NCI-H187 (cell line): Measurements from ENCODE around the gene B4GAT1.
"Not testable (repeated sequence)": the region's sequence is repeated elsewhere in the genome, so short reads cannot be mapped to it uniquely, and the experiment has no call there.

Experiments used
- DNase-seq, 2 experiments: peaks; one replicate each; lab custom pipeline; 2025; lab: John Stamatoyannopoulos, UW

B4GAT1 gene

DNA sequence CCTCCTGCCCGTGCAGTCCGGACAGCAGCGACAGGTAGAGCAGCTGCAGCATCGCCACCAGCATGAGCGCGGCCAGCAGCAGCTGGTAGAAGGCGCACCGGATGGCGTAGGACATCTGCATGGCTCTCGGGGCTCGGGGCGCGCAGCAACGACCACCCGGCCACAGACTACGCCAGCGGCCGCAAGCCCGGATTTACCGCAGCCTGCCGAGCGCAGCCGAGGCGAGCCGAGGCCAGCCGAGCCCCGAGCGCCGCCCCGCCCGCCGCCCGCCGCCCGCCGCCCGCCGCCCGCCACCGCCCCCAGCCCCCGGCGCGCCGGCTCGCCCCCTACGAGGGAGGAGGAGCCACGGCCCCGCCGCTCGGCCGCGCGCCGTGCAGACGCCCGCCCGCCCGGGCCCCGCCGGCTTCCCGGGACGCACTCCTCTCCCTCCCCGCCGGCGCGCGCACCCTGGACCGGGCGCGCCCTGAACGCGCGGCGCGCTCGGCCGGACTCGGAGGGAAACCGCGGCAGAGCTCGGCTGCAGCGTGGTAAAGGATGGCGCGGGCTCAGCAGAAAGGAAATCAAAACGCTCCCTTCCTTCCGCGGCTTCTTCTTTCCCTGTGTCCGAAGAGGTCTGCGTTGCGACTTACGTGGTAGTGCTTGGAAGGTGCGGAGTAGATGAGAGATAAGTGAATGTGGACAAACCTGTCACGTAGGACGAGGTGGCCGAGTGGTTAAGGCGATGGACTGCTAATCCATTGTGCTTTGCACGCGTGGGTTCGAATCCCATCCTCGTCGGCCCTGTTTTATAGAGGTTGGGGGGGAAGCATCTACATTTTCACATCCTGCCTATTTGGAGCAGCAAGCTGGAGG is at the start of gene B4GAT1:
TSS of gene B4GAT1 (minus strand) at position 205 of the 852 bp plus-strand sequence. CDS start at position 121, 84 bp downstream.
- peak; percentile 60 to 74 for DNase-seq

DNA sequence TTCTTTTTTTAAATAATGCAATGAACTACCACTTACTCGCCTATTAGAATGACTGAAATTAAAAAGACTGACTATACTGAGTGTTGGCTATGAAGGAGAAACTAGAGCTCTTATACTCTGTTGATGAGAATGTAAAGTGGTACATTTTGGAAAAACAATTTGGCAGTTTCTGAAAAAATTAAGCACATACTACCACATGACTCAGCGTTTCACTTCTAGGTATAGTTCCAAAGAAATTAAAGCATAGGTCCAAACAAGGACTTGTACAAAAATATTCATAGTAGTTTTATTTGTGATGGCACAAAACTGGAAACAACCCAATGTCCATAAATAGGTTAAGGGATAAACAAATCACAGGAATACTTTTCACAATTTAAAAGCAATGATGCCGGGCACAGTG is 46.5 kb upstream of the B4GAT1 start:
- DNase-seq, result no peak

DNA sequence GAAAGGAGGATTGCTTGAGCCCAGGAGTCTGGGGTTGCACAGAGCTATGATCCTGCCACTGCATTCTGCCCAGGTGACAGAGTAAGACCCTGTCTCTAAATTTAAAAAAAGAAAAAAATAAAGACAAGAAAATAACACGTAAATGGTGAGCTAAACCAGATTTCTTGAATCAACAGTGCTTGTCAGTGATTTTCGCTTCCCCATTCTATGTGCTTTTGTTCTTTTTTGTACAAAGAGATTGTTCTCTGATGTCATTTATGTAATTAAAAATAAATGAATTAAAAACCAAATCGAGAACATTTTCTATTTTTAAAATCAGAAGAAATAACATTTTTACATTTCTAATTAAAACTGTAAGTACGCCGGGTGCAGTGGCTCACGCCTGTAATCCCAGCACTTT is 43.9 kb upstream of the B4GAT1 start:
- no peak for DNase-seq

DNA sequence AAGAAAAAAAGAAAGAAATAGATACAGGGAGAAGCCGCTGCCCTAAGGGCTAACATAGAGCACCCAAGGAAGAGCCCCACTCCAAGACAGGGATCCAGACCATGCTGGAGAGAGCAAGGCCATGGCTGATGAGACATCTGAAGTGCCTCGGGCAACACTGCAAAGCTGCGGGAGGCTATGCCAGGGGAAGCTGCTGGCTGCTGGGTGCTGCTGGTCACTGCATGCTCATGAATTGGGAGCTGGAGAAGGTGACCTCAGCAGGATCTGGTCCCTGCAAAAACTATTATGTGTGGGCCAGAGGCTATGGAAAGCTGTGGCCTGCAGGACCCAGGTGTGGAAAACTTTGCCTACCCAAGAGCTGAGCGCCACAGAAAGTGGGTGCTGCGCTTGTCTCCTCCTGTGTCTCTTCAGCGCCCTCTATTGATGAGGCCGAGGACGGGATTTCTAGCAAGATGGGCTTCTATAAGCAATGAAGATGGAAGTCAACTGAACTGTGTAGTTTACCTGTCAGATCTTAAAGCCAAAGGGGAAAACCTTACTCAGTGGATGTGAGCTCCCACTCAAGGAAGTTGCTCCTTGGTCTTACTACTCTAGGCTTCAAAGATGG is 41.5 kb upstream of the B4GAT1 start:
- DNase-seq, result peak; percentile 22 to 39

DNA sequence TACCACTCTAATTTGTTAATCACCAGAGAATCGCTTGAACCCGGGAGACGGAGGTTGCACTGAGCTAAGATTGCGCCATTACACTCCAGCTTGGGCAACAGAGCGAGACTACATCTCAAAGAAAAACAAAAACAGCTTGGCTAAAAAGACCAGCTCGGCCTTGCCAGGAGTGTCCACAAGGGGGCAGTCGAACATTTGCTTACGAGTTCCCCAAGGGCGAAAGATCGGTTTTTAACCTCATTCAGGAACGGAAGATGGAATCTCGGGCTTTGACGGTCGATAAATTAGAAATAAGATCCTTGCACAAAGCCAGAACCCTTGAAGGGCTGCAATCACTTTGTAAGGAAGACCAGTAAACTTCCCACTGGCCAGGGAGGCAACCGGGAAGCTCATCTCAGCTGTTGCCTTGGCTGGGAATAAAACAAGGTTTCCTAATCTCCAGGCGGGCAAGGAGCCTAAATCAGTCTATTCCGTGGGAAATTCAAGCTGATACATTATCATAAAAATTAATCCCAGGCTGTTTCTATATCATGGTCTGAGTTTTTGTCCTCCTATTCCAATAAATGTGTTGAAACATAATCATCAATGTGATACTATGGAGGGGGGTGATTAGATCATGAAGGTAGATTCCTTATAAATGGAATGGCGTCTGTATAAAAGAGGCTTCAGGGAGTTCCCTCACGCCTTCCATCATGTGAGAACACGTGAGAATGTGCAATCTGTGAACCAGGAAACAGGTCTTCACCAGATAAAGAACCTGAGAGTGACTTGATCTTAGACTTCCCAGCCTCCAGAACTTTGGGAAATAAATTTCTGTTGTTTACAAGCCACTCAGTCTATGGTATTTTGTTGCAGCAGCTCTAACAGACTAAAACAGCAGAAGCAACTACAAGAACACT is 39.0 kb upstream of the B4GAT1 start:
- DNase-seq, result peak; percentile 64 to 66

DNA sequence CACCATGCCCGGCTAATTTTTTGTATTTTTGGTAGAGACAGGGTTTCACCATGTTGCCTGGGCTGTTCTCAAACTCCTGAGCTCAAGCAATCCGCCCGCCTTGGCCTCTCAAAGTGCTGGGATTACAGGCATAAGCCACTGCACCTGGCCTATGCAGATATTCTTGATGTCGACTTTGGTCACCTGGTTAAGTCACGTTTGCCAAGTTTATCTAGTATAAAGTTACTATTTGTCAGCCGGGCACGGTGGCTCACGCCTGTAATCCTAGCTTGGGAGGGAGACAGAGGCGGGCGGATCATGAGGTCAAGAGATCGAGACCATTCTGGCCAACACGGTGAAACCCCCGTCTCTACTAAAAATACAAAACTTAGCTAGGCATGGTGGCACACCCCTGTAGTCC is 36.9 kb upstream of the B4GAT1 start:
- DNase-seq, result not testable (repeated sequence)

DNA sequence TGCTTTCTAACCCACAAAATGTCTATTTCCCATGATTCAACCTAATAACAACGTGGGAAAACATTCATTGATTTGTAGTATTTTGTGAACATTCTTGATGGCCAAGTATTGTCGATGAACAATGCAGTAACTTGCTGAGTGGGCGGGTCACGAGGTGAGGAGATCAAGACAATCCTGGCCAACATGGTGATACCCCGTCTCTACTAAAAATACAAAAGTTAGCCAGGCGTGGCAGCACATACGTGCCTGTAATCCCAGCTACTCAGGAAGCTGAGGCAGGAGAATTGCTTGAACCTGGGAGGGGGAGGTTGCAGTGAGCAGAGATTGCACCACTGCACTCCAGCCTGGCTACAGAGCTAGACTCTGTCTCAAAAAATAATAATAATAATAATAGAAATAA is 32.8 kb upstream of the B4GAT1 start:
- not testable (repeated sequence) for DNase-seq

DNA sequence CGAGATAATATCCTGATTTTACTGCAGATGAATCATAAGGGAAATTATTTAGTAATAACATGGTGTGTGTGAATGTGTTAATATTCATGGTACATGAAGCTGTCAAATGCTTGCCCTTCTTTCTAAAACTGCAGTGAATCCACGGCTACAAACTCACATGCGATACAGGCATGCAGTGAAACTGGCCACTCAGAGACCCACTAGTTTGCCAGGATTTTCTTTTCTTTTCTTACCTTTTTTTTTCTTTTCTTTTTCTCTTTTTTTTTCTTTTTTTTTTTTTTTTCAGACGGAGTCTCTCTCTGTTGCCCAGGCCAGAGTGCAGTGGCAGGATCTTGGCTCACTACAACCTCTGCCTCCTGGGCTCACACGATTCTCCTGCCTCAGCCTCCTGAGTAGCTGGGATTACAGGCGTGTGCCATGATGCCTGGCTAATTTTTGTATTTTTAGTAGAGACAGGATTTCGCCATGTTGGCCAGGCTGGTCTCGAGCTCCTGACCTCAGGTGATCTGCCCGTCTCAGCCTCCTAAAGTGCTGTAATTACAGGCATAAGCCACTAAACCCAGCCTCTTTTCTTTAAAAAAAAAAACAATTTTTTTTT is 26.4 kb upstream of the B4GAT1 start:
- DNase-seq, result not testable (repeated sequence)

DNA sequence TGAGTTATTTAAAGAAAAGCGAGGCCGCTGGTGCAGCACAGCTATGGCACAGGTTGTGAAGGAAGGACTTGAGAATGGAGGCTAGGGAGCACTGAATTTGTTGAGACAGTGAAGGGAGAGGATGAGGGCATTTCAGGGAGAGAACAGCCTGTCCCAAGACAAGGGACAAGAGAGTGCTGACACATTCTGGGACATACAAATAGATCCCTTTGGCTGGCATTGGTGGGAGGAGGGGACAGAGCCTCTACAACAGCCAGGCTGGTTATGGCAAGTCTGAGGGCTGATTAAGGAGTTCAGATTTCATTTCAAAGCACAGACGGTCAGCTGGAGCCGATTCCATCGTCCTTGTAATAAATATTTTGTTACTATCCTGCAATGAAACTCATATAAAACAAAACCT is 25.8 kb upstream of the B4GAT1 start:
- no peak for DNase-seq

DNA sequence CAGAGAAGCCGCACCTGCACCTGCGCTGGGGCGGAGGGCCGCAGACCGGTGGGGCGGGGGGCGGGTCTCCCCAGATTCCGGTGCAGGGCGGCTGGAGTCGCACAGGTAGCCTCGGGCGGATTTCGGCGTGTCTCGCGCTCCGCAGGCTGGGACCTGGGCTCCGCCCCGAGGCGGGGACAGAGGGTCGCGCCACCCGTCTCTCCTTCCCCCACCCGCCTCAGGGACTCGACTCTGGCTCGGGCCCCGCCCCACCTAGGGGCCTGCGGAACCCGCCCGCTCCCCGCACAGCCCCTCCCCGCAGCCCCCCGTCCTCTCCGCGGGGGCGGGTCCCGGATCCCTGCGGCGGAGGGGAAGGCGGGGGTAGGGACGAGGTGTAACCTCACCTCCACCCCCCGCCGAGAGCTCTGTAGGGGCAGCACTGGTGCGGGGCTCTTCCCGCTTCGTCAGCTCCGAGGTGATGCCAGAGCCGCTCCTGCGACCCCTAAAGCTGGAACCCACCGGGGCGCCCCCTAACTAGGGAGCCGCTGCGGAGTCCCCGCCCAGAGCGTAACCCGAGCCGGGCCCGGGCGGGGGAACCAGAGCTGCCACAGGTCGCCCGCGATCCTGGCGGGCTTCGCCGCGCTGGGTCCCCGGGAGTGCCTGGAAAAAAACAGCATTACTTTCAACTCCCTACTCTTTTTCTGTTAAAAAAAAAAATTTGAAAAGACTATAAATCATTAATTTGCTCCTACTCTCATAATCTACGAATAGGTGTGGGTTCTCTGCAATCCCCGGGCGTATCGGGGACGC is 24.4 kb upstream of the B4GAT1 start, which contains the start of gene SLC29A2:
TSS of gene SLC29A2 (minus strand) at position 134 of the 789 bp plus-strand sequence. CDS start 169 bp downstream, outside the sequence.
- peak; percentile 68 to 85 for DNase-seq

DNA sequence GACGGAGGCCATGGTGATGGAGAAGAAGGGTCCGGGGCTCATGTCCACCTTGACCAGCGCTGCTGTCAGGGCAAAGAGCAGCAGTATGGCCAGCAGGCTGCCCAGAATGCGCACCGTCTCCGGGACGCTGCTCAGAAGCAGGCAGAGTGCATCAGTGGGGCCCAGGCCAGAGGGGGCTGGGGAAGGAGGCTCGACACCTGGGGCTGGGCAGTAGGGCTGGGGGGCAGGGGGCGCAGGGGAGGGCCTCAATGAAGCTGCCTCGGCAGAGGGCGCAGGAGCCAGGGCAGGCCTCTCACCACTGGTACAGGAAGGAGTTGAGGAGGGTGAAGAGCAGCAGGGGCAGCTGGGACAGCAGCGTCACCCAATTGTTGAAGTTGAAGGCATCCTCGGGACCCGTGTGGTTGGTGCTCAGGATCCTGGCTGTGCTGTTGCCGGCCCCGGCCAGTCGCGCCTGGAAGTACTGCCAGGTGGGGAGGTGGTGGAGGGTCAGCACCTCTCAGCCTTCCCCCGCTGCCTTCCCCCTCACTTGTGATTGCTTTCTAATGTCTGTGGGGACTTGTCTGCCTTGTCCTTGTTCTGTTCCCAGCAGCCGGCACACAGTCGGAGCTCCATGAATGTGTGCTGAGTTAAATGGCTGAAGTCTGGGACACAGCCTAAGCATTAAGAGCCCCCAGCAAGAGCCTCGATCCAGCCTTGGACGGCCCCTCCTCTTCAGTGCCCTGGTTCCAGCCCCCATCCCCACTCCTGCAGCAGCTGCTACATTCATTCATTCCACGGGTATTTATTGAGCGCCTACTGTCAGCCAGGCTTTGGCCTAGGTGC is 21.9 kb upstream of the B4GAT1 start:
- no peak for DNase-seq

DNA sequence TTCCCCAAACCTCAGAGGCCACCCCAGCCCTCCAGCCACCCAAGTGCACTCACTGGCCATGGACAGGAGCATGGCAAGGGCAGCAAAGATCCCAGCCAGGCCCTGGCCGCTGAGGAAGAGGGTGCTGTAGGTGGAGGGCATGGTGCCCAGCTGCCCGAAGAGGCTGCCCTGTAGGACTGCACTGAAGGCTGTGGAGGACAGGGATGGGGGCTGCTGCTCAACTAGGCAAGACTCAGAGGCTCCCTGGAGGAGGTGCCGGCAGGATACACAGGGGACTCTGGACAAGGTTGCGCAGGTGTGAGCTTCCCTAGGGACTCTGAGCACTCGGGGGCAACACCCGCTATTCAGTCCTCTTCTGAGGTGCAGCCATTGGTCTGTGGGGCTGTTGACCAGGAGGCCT is 21.1 kb upstream of the B4GAT1 start:
- DNase-seq, result no peak

DNA sequence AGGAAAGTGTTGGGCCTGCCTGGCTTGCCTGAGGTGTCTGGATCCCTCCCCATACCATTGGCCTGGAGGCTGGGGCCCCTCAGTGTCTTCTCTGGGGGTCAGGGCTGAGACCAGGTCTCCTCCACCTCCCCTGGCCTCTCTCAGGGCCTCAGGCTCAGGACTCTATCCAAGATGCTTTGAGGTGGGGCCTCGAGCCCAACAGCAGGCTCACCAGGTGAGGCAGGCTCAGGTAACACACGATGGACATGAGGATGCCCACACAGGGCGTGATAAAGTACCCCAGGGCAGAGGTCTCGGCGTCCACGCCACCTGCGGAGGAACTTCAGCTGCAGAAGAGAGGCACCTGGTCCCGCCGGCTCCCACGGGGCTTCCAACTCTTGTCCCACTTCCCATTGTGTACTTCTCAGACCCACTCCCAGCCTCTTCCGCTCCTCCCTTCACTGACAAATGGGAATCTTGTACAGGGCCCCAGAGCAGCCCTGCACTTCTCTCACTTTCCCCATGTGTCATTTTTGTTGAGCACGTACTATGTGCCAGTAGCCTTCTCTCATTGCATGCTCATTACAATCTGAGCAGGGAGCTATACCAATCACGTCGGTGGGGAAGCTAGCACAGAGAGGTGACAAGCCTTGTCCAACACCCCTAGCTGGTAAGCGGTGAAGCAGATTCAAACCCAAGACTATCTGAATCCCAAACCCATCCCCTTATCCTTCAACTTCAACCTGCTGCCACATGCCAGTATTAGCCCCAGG is 20.3 kb upstream of the B4GAT1 start:
- DNase-seq, result no peak

DNA sequence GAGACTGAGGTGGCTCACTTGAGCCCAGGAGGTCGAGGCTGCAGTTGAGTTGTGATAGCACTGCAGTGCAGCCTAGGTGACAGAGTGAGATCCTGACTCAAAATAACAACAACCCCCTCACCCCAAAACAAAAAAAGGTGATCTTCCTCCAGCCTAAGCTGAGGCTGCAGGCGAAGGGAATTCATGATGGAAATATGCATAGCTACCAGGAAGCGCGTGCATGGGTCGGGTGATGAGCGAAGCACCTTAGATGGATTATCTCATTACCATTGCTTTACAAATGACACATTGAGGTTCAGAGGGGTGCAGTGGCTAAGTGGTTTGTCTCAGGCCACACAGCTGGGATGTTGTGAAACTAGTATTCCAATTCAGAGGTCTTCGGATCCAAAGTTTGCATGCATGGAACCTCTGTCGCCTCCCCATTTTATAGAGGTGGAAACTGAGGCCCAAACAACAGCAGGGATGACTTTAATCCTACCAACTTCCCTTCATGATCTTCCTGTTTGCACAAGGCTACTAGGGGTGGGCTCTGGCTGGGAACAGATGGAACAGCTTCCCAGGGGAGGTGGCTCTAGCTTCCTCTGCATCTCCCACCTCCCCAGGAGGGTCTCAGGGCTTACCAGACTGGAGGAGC is 19.5 kb upstream of the B4GAT1 start:
- no peak for DNase-seq

DNA sequence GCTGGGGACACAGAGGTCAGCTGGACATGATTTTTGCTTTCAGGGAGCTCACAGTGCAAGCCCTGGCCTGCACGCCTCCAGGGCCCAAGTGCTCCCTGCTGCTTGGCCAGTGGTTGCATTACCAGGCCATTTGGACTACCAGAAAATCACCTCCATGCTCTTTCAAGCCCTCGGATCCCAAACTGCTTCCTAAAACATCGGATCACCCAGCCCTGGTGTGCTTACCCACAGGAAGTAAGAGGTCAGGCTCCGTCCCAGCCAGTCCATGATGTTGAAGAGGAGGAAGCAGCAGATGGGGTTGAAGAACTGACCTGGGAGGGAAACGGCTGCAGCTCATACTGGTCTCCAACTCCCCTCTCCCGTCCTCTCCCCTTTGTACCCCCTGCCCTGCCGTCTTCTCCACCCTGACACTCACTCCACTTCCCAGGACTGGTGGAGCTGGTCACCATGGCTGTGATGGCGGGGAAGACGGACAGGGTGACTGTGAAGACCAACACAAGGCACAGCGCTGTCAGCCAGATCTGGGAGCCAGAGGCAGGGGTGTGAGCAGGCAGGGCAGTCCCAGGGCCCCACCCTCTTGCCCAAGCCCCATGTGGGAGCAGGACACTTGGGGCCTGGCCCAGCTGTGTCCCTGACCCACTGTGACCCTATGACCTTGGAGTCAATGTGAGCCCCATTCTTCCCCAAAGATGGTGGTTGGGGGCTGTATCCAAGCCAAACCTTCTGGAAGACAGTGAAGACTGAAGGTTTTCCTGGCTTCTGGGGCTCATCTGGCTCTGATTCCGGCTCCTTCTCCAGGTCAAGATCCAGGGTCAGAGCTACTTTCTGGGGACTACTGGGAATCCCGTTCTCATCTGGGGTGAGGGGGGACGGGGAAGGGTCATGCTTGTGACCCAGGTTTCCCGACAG is 18.5 kb upstream of the B4GAT1 start:
- no peak for DNase-seq

DNA sequence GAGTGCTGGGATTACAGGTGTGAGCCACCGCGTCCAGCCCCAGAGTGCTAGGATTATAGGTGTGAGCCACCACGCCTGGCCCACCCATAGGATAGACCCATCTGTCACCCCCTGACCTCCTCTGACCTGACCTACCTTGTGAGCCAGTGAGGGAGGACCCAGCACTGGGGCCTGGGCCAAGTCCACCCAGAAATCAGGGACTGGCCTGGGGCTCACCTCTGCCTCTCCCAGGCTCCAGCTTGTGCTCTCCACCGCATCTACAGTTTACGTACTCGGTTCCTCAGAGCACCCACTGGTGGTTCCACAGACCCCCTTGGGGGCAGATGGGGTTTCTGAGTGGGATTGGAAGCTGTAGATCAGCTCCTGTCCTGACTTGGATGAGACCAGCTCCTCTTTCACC is 17.7 kb upstream of the B4GAT1 start:
- no peak for DNase-seq

DNA sequence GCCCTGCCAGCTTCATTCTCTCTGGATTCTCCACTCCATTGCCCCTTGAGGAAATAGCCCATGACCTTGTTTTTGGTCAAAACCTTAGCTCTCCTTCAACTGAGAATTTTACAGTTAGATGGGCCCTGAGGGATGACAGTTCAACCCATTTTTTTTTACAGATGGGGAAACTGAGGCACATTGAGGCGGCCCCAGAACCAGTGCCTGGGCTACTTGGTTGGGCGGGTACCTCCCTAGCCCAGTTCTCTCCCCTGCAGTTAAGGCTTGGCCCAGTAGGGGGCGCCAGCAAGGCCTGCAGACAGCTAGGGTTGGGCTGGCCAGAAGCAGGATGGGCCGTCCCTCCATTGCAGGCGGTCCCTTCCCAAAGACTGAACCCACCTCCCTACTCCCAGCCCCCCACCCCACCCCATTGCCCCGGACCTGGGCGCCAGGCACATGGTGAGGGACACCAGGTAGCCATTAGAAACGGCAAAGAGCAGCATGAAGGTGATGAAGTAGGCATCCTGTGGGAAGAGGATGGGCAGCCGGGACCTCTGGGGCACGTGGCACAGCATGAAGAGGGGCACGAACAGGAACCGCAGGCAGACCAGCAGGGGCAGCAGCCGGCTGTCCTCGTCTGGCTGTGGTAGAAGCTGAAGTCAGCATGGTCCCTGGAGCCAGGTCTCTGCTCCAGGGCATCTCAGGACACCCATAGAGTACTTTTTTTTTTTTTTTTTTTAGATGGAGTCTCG is 16.5 kb upstream of the B4GAT1 start:
- DNase-seq, result no peak
